Heart left ventricle (tissue), 13 donors: ENCODE results near the gene PPP2R2D.

Experiments used
- CTCF ChIP-seq, 12 donors: fragments of 200-600 bp; sonication (generic) in 4 of 12; IDR thresholded peaks; one replicate each; pipeline versions ENCODE4 v1.5.0 to v1.8.0; 2018 to 2022; ENCODE audit warnings: antibody characterized with exemption in 12 of 12, mild to moderate bottlenecking in 5 of 12
- POLR2A ChIP-seq, 2 donors: fragments of 450-650 bp; IDR thresholded peaks; one replicate each; pipeline ENCODE4 v1.6.1; 2017; ENCODE audit warnings: antibody characterized with exemption in 2 of 2, mild to moderate bottlenecking in 2 of 2, moderate library complexity in 2 of 2
- donor health status: ischemic (EF 13 %, LVEDD 7.1; RV severe dilation, severe dysfunction).
- donor health status: DM: no; HTN: yes; CAD: no.
- donor health status: DM: no; HTN: no; CAD: no.
- donor health status: ischemic (EF 25% LVEDD 6.9; RV normal size, moderate dysfunction).
- donor health status: ischemic (EF 25% LVEDD 5.7; RV mildly dilated, moderate dysfunction).
- donor health status: ischemic (EF 35%, LVEDD 5.7; RV mildly dilated, moderate dysfunction).
- donor health status: nonischemic (EF 11% LVEDD 7.7; RV severe dilation, severe dysfunction).
- donor health status: DM: yes; HTN: yes; CAD: no.
- donor health status: PGD.
- donor health status: ischemic (EF 29% LVEDD 5.4; RV normal size, mild dysfunction).
- donor health status: nonischemic (EF 23%, LVEDD 6.1; RV moderate dilation, normal function).

- no peak for TF ChIP-seq CTCF (IDR thresholded peaks at IDR 0.05)
- TF ChIP-seq POLR2A (IDR thresholded peaks at IDR 0.05): no peak
Measured at GRCh38 chr10:131926253-131926652, 25.4 kb downstream of the PPP2R2D start.
